ENCODE data around the gene PRKCE.
A peak's percentile ranks its signal among the peaks of the same experiment; 100 is the strongest.

The PRKCE gene

DNA sequence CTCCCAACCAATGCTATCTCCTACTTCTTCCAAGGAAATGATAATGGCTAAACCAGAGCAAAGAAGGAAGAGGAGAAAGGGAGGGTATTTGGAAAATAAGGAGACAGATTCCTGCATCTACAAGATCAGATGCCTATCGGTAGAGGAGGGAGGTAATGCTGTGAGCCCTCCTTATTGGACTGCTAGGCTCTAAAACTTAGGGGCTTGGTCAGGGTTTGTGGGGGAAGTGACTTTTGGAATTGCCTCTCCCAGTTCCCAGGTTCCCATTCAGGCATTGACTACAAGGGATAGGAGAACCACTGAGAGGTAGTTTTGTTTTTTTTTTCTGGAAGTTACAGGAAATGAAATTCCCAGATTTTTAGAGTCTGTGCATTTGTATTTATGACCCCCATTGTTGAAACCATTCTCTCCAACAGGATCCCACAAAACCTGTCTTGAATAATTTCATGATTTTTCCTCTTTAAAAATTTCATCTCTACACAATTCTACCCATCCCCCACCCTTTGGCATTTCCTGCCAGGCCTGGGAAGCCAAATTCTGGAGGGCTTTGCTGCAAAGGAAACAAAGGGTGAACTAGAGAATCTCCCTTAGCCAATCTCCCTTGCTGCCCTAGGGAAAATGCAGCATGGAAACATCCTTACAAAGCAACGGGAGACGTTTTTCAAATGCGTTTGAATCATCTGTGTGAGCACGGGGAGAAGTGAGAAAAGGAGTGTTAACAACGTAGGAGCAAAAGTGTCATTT lies 363.6 kb downstream of the PRKCE start:
- no peak for DNase-seq (ENCODE audit: low spot score)

- no peak for DNase-seq (ENCODE audit: low spot score)
Observed at GRCh38 chr2:46015671-46016070, 364.2 kb downstream of the PRKCE start.

DNA sequence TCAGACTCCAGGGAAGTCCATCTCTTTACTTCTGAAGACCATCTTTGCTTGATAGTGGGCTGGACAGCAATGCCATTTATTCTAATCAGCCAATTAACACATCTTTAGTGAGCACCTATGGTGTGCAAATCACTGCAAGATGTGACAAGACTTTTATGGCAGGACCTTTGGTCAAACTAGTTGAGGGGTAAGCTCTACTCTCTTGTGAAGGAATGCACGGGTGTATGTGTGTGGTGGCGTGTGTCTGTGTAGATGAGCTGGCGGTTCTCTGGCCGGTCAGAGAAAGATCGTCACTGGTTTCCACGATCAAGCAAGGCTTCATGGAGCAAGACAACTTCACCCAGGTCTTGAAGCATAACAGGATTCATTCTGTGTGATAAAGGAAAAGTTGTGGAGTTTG lies 364.6 kb downstream of the PRKCE start:
- DNase-seq (ENCODE audit: low spot score): no peak

GRCh38 chr2:46018773-46019591 lies 367.5 kb downstream of the PRKCE start:
- no peak for DNase-seq (ENCODE audit: low spot score)

GRCh38 chr2:46020416-46020815 lies 368.9 kb downstream of the PRKCE start:
- DNase-seq (ENCODE audit: low spot score): no peak

DNA sequence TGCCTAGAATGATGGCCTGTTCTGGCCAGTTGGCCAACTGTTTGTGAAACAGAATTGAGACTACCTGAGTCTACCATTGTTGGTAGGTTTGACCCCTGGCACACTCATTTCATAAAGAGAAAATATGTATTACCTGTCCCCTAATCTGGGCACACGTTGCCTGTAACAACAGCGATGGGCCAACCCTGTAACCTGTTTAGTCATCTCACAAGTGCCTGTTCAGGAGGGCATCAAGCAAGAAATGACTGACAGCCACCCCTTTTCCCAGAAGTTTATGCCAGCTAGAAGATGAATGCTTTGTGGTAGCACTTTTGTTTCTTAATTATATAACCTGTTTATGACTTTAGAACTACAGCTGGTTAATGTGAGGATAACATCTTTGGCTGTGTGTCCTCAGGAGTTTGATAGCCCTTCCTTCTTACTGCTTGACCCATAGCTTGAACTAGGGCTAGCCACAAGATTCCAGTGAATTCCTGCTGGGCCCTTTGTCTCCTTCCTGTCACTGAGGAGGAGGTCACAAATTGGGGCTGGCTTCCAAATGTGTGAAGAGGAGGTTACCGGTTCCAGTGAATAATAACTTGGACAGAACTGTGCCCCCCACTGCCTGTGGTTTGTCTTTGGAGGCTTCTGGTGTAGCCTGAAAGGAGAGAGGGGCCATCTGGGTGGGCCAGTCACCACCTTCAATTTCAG lies 371.8 kb downstream of the PRKCE start:
- DNase-seq (ENCODE audit: low spot score): no peak

DNA sequence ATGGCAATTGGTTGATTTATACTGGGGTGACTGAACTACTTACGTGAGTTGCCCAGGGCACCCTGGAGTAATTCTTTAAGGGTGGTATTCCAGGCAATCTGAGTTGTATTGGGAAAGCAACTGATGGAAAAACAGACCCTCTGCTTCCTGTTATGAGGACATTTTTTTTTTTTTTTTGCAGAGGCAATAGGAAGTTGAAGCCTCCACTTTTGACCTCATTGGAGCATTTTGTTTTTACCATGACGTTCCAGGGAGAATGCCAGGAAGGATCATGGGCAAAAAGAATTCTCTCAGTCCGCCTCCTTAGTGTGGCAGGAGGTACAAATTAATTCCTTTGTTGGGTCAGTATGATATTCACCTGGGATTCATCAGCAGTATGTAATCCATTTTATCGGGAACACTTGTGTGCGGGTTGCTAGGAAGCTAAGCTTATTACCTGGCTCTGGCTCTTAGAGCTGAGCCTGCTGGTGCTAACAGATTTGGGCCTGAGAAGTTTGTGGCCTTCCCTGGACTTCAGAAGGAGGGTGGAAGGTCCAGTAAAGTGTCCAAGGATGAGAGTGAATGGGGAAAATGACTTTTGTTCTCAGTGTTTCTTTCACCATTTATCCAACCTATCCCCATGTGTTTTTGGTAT lies 372.8 kb downstream of the PRKCE start:
- DNase-seq (ENCODE audit: low spot score): peak; percentile 46

DNA sequence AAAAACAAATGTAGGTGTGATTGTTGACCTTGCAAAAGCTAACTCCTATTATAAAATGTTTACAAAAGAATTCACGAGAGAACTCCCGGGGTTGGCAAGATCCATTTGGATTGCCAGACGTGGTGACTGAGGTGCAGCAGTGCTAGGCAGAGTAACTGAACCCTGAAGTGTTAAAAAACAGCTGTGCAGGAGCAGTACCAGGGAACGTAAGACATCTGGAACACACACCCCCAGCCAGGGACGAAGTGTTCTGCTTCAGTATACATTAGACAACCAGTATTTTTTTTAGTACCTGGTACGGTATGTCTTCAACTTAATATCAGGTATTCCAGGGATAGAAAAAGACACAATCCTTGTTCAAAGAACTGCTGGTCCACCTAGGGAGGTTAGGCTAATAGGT lies 373.6 kb downstream of the PRKCE start:
- no peak for DNase-seq (ENCODE audit: low spot score)

DNA sequence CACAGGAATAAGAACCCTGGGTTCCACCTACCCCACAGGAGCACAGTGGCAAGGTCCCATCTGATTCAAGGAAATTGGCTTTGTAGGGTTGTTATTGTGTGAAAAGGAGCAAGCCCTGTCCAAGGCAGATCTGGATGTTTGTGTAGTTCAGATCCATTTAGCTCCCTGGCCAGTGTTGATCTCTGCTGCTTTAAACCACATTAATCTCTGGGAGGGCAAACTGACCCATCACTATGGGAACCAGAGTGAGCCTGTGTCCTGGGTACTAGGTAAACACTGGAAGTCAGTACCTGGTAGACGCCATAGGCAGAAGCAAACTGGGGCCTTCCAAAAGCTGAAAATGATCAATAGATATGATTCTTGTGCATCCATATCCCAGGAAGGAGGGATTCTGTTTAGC lies 374.2 kb downstream of the PRKCE start:
- no peak for DNase-seq (ENCODE audit: low spot score)

- DNase-seq (ENCODE audit: low spot score): no peak
Observed at GRCh38 chr2:46026431-46026830, 375.0 kb downstream of the PRKCE start.

- no peak for DNase-seq (ENCODE audit: low spot score)
Observed at GRCh38 chr2:46029332-46029811, 377.9 kb downstream of the PRKCE start.

DNA sequence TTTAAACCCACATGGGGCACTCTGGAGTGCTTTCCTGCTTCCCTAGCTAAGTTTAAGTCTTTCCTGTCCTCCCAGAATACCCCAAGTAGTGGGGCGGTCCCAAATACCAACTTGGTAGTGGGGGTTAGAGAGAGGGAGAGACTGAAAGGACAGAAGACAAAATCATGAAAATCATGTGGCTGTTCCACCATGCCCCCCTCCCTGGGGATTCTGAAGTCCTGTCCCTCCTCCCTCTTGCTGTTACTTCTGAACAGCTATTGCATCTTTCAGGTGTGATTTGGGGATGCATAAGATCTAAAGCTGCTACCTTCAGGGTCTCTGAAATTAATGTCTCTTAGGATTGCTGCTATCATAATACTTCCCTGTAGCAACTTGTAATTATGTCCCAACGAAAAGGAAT lies 378.9 kb downstream of the PRKCE start:
- DNase-seq (ENCODE audit: low spot score): no peak

DNA sequence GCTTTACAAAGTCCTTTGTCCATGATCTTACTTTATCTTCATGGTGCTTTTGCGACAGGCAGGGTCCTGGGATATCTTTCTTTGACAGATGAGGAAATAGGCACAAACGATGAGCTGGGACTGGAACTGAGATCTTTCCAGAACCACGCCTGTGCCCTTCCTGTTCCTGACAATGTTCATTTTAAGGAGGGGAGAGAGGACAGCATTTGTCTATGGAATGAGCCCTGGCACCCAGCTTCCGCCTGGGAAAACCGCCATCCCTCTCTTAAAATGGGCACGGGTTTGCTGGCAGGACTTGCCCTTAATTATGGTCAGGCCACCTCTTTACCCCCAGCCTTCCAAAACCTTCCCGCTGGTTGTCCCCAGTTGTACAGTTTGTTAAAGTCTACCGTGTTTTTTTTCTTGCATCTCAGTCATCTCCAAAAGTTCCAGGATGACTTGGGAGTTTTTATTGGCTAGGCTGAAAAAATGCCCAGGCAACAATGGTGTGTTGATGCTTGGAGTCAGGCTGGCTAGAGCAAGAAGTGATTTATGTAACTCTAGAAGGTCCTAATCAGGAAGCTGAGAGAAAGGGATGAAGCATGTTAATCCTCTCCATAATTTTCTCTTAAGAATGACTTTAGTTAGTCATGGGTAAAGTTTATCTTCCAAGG lies 380.8 kb downstream of the PRKCE start:
- DNase-seq (ENCODE audit: low spot score): no peak

DNA sequence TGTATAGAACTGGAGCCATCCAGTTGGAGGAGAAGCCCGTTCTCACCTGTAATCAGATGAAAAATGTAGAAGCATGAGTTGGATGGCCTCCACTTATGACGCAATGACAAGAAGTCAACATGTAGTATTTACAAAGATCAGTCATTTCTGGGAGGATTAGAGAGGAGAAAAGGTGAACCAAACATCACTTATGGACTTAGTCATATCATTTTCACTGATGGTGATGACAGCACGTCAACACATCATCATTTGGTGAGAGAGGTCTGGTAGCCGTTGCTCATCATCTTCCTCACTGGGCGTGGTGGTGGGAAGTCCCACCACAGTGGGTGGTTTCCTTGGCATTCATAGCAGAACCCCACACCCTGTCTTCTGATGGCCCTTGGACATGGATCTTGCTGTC lies 381.5 kb downstream of the PRKCE start:
- DNase-seq (ENCODE audit: low spot score): no peak

DNA sequence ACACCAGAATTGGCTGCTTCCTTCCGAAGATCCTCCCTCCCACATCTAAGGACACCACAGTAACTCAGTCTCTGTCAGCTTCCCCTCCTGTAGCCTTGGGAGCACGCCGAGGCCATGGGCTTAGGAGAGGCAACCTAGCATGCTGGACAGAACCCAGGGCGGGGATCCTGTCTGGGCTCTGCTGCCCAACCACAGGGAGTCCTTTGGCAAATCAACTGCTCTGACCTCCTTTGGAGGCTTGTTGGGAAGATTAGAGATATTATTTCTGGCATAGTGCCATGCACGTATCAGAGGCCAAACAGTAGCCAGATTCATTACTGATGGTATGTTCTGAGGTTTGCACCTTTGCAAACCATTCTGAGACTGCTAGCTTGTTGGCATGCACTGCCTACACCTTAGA lies 383.1 kb downstream of the PRKCE start:
- DNase-seq (ENCODE audit: low spot score): no peak

DNA sequence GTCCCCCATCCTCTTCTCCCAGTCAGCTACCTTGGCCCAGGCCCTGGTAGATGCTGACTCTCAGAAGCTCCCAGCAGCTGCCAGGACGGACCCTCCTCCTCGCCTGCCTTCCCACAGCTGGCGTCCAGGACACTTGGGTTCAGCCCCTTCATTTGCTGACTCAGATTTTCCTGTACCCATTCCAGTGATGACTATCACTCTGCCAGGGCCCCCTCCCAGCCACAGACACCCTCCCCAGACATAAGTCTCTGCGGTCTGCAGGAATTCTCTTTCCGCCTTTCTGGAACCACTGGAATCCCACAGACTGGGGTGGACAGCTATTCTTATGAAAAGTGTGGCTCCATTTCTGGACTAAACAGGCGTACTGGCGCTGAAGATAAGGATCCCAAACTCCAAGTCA lies 385.5 kb downstream of the PRKCE start:
- DNase-seq (ENCODE audit: low spot score): no peak

- no peak for DNase-seq (ENCODE audit: low spot score)
Observed at GRCh38 chr2:46039543-46040303, 388.2 kb downstream of the PRKCE start.

DNA sequence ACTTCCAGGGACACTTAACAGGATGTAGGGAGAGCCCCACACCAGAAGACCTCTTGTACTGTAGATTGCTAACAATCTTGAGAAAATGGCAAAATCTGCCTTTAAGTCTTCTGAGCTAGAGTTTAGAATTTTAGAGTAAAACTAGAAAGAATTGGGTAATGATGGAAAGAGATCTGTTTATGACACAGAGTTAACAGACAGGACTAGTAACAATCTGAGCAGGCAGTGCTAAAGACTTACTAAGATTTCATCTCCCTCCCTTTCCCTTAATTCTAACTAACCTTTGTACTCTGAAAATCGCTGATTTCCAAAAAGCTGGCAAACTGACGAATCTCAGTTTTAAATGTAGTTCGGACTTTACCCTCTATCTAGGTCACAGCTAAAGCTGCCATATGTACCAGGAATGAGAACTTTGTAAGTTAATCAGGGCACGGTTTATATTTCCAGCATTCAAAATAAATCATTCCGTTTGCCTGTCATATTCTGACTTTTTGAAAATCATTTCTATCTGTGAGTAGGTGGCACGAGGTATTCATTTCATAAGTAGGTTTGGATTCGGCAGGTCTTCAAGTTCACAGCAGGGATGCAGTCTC lies 389.2 kb downstream of the PRKCE start:
- no peak for DNase-seq (ENCODE audit: low spot score)

DNA sequence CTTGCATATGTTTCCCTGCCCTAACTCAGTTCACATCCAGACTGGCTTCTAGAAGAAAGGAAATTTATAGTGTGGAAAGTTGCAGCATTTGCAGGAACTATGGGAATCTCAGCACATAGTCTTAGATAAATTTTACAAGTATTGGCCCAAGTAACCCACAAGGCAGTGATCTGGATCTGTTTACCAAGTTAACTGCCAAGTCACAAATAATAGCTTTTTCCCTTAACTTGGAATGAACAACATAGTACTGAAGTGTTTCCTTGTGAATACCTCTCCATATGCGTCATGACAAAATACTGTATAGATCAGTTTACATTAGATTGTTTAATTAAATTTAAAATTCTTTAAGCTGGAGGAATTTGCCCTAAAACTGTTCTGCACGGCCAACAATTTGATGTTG lies 390.0 kb downstream of the PRKCE start:
- no peak for DNase-seq (ENCODE audit: low spot score)

DNA sequence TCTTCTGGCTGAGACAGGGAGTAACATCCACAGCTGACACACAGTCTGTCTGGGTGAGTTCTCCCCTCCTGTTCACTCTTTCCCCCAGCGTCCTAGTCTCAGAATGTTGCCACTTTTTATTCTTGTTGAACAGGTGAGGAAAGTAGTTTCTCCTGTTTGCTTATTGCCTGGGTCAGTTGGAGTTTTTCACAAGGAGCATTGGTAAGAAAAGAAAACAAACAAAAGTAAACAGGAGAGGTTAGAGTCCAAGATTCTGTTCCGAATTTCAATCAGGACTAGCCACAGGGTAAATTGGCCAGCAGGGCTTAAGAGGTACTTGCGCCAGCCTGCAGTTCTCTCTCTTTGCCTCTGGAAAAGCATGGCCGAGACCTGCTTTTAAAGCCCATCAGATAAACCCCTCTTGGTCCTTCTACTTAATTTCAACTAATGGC lies 390.7 kb downstream of the PRKCE start:
- DNase-seq (ENCODE audit: low spot score): no peak

GRCh38 chr2:46042711-46043110 lies 391.2 kb downstream of the PRKCE start:
- DNase-seq (ENCODE audit: low spot score): no peak

Measured in D341Med (cell line).